Activated CD8-positive, alpha-beta T cell treated with anti-CD3 and anti-CD28 coated beads for 36 hours (primary cell): ENCODE measurements around the gene MT1B. TPM values are rescaled to one million over a fixed set of nuclear protein-coding genes. Genes with fewer than 3 reads are reported as not detected.

Experiments used
- ATAC-seq: fragments of 200-7000 bp; cut with Tn5 transposase; one replicate; pipeline ENCODE4 v1.10.0; 2021; ENCODE audit warnings: mild to moderate bottlenecking, moderate library complexity
- CTCF ChIA-PET: fragments of 350-600 bp; sonication (Branson Sonifier 250); formaldehyde crosslinking; loops from one replicate; lab custom pipeline; 2021; ENCODE audit warnings: antibody characterized with exemption; lab: Charles Lee
- POLR2A ChIA-PET: fragments of 350-600 bp; sonication (Branson Sonifier 250); formaldehyde crosslinking; loops from one replicate; lab custom pipeline; 2021; ENCODE audit warnings: antibody characterized with exemption; lab: Charles Lee
- DNase-seq: peaks from one replicate; pipeline ENCODE4 v3.0.0-alpha.2; 2020
- H3K27ac Mint-ChIP-seq: one replicate; pipeline ENCODE4 v1.8.0; 2021; ENCODE audit warnings: mild to moderate bottlenecking, mixed read lengths
- H3K27me3 Mint-ChIP-seq: one replicate; pipeline ENCODE4 v1.8.0; 2021; ENCODE audit warnings: mixed read lengths
- H3K36me3 Mint-ChIP-seq: one replicate; pipeline ENCODE4 v1.8.0; 2021; ENCODE audit warnings: low read depth, mixed read lengths
- H3K4me1 Mint-ChIP-seq: one replicate; pipeline ENCODE4 v1.8.0; 2021; ENCODE audit warnings: low read depth, mixed read lengths
- H3K4me3 Mint-ChIP-seq: one replicate; pipeline ENCODE4 v1.8.0; 2021; ENCODE audit warnings: mild to moderate bottlenecking, moderate library complexity, mixed read lengths
- H3K9me3 Mint-ChIP-seq: one replicate; pipeline ENCODE4 v1.8.0; 2021; ENCODE audit warnings: mixed read lengths
- intact Hi-C: fragments of 100-400 bp; cut with micrococcal nuclease; formaldehyde crosslinking; loops from one replicate; pipeline ENCODE4 v1.10.0; 2022
- total RNA-seq, 2 experiments: library from RNA; stranded (reverse); gene quantifications; one replicate each; pipeline ENCODE4 v1.2.3, GENCODE V29; 2021
- TF ChIP-seq, protein P1 (sequence below): fragments of 200-600 bp; IDR thresholded peaks from one replicate; pipeline ENCODE4 v1.8.0; 2022; ENCODE audit warnings: antibody characterized with exemption, mild to moderate bottlenecking

Gene MT1B
- total RNA-seq = not detected

DNA sequence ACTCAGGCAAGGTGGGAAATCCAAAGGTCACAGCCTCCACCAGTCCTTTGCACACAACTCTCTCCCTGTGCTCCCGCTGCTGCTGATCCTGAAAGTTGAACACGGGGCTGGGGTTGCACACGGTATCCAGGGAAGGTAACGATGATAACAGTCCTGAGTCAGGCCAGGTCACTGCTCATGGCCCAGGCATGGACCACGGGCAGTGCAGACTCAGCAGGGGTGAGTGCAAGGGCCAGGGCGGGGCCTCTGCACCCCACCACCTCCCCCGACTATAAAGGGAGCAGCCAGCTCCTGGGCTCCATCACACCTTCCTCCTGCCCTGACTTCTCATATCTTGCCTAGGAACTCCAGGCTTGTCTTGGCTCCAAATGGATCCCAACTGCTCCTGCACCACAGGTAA is at the start of gene MT1B:
TSS of gene MT1B (plus strand) at position 301 of the 400 bp plus-strand sequence. CDS start at position 369, 68 bp downstream.
- CTCF ChIA-PET = interaction anchor here (1.6 kb wide), 1 partner anchor 10 kb away, joined by 4 read pairs; no protein-coding TSS in a partner anchor
- H3K36me3 Mint-ChIP-seq = no peaks in the 10 kb centered on the region

DNA sequence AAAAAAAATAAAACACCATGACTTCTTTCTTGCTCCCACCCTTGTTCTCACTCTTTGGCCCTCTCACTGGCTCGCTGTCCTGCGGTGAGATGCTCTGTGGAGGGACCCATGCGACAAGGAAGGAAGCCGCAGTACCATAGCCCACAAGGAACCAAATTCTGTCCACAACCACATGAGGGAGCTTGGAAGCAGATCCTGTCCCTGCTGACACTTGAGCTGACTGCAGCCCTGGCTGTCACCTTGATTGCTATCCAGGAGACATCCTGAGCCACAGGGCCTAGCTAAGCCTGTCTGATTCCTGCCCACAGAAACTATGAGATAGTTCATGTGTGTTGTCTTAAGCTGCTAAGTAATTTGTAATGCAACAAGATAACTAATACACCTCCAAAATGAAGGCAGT is 48.1 kb upstream of the MT1B start:
- TF ChIP-seq, protein P1, sequence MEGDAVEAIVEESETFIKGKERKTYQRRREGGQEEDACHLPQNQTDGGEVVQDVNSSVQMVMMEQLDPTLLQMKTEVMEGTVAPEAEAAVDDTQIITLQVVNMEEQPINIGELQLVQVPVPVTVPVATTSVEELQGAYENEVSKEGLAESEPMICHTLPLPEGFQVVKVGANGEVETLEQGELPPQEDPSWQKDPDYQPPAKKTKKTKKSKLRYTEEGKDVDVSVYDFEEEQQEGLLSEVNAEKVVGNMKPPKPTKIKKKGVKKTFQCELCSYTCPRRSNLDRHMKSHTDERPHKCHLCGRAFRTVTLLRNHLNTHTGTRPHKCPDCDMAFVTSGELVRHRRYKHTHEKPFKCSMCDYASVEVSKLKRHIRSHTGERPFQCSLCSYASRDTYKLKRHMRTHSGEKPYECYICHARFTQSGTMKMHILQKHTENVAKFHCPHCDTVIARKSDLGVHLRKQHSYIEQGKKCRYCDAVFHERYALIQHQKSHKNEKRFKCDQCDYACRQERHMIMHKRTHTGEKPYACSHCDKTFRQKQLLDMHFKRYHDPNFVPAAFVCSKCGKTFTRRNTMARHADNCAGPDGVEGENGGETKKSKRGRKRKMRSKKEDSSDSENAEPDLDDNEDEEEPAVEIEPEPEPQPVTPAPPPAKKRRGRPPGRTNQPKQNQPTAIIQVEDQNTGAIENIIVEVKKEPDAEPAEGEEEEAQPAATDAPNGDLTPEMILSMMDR = peak; percentile 12
- ATAC-seq (no peak), DNase-seq (no peak)
- intact Hi-C loops = no loop called here
- Mint-ChIP-seq H3K4me3 (no peak overlapping the region), H3K9me3 (no peaks in the 10 kb centered on the region), H3K4me1 (peaks cover 24% of the 10 kb centered on the region), H3K27me3 (peaks cover 6% of the 10 kb centered on the region), H3K36me3 (no peaks in the 10 kb centered on the region), H3K27ac (no peak overlapping the region)
- POLR2A ChIA-PET = interaction anchor here (1.2 kb wide), 1 partner anchor 26 kb away, joined by 3 read pairs; no protein-coding TSS in a partner anchor
- CTCF ChIA-PET = interaction anchor here (0.6 to 6.3 kb wide), 5 partner anchors 12 to 98 kb away, joined by 3 to 47 read pairs (median 3); partner anchors contain the start of gene MT1X

More for the DNA sequence above, at the start of gene MT1B:
- Mint-ChIP-seq H3K27ac (no peak within 1 kb of the TSS), H3K4me3 (no peak within 1 kb of the TSS), H3K27me3 (peaks cover 12% of the 10 kb centered on the region), H3K4me1 (no peaks in the 10 kb centered on the region), H3K9me3 (no peaks in the 10 kb centered on the region)
- POLR2A ChIA-PET = interaction anchor here (2.5 kb wide), 1 partner anchor 10 kb away, joined by 11 read pairs; no protein-coding TSS in a partner anchor
- no peak for ATAC-seq
- TF ChIP-seq, protein P1 = no peak
- intact Hi-C loops = no loop called here
- no peak for DNase-seq

DNA sequence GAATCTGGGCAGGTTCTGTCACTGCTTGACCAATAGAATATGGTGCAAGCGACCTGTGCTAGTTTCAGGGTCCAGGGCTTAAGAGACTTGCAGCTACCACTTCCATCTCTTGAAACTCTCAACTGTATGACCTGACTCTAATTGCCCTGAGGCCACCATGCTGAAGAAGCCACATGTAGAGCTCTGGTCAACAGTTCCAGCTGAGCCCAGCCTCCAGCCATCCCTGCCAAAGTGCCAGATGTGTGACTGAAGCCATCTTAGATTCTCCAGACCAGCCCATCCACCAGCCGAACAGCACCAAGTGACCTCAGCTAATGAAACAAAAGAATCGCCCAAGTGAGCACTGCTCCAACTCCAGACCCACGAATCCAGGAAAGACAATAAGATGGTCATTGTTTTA is 46.7 kb upstream of the MT1B start:
- ChIA-PET POLR2A (interaction anchor here (0.8 kb wide), 1 partner anchor 78 kb away, joined by 4 read pairs; the partner anchor contains the start of gene MT1X), CTCF (interaction anchor here (0.8 to 6.3 kb wide), 5 partner anchors 28 to 184 kb away, joined by 3 to 47 read pairs (median 4); no protein-coding TSS in a partner anchor)
- DNase-seq = no peak
- peaks cover 32% of the 10 kb centered on the region for H3K4me1 Mint-ChIP-seq
- no peaks in the 10 kb centered on the region for H3K9me3 Mint-ChIP-seq
- ATAC-seq = no peak
- intact Hi-C loops = no loop called here
- TF ChIP-seq, protein P1 = no peak
- no peak overlapping the region for H3K27ac Mint-ChIP-seq
- peaks cover 6% of the 10 kb centered on the region for H3K27me3 Mint-ChIP-seq
- no peak overlapping the region for H3K4me3 Mint-ChIP-seq
- H3K36me3 Mint-ChIP-seq = peaks cover 2% of the 10 kb centered on the region

DNA sequence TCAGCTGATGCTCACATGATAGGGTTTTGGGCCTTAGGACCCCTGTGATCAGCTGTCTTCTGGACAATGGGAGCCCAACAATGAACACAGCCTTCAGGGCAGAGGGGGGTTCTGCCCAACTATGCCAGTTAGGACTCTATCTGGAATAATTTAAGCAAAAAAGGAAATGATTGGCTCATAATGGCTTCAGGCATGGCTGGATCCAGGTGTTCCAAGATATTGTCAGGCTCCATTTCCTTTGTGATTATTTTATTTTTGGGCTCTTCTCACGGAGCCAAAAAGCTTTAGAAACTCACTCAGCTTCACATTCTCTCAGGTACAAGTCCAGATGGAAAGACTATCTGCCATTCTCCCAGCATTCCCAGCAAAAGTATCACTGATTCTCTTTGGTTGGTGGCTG is 46.2 kb upstream of the MT1B start:
- peaks cover 3% of the 10 kb centered on the region for H3K27me3 Mint-ChIP-seq
- TF ChIP-seq, protein P1 = no peak
- peaks cover 2% of the 10 kb centered on the region for H3K36me3 Mint-ChIP-seq
- H3K4me3 Mint-ChIP-seq = no peak overlapping the region
- POLR2A ChIA-PET = interaction anchor here (0.8 to 1.4 kb wide), 3 partner anchors 9 to 79 kb away, joined by 3 to 4 read pairs (median 4); partner anchors contain the start of gene MT1X
- no peak for DNase-seq
- H3K9me3 Mint-ChIP-seq = no peaks in the 10 kb centered on the region
- CTCF ChIA-PET = interaction anchor here (0.8 to 6.3 kb wide), 7 partner anchors 18 to 184 kb away, joined by 3 to 47 read pairs (median 4); no protein-coding TSS in a partner anchor
- H3K4me1 Mint-ChIP-seq = peaks cover 36% of the 10 kb centered on the region
- intact Hi-C loops = no loop called here
- H3K27ac Mint-ChIP-seq = no peak overlapping the region
- no peak for ATAC-seq

DNA sequence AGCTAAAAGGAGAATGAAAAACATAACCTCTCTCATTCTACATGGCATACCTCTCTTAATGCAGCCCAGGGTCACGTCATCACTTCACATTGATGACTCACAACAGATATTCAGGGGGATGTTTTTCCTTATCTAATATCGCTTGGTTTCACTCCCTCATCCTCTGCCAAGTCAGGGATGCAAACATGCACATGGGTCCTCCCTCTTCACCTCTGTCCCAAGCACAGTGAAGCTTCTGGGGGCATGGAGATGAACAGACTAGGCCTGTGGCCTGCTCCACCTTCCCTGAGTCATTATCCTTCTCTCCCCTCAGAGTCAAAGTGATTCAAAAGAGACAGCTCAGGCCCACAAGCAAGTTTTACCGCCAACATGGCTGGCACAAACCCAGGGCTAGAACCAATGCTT is 45.6 kb upstream of the MT1B start:
- CTCF ChIA-PET = interaction anchor here (1.0 to 6.3 kb wide), 6 partner anchors 18 to 95 kb away, joined by 3 to 47 read pairs (median 4); no protein-coding TSS in a partner anchor
- POLR2A ChIA-PET = interaction anchor here (0.7 to 1.4 kb wide), 3 partner anchors 9 to 78 kb away, joined by 3 to 4 read pairs (median 3); no protein-coding TSS in a partner anchor
- intact Hi-C loops = no loop called here
- H3K27ac Mint-ChIP-seq = peak overlapping the region; percentile 13
- peaks cover 2% of the 10 kb centered on the region for H3K36me3 Mint-ChIP-seq
- DNase-seq = peak; percentile 42
- peaks cover 41% of the 10 kb centered on the region for H3K4me1 Mint-ChIP-seq
- no peak for ATAC-seq
- peaks cover under 1% of the 10 kb centered on the region for H3K27me3 Mint-ChIP-seq
- no peaks in the 10 kb centered on the region for H3K9me3 Mint-ChIP-seq
- TF ChIP-seq, protein P1 = no peak
- H3K4me3 Mint-ChIP-seq = no peak overlapping the region
